ENCODE measurements around the gene SELENOV.
A peak's percentile ranks its signal among the peaks of the same experiment; 100 is the strongest.

Gene SELENOV

DNA sequence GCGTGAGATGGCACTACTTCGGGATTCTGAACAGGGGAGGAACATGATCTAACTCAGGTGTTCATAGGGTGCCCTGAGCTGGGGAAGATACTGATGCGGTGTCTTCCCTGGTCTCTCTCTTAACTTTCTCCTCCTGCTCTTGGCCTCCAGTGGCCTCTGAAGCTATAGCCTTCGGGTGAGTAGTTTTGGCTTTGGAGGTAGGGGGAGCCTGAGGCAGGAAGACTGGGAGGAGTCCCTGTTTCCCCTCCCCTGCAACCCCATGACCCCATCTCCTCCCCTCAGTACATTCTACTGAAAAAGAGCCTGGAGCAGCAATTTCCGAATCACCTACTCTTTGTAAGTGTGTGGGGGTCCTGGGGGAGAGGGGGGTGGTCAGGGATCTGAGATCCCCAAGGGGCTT, 3.5 kb downstream of the SELENOV start:
- ChIA-PET CTCF (no interaction called here), POLR2A (interaction anchor here (0.6 to 1.6 kb wide), 4 partner anchors 9 to 28 kb away, joined by 3 to 5 read pairs (median 4); partner anchors contain the start of genes DLL3 and EID2B)
- no peak for TF ChIP-seq SUZ12 (IDR thresholded peaks at IDR 0.05)
- TF ChIP-seq BHLHE40 (IDR thresholded peaks at IDR 0.05; ENCODE audit: borderline replicate concordance), result no peak
- TF ChIP-seq FOXK2 (IDR thresholded peaks at IDR 0.05), result no peak
- TF ChIP-seq TARDBP (IDR thresholded peaks at IDR 0.05), result no peak
- TF ChIP-seq ARNT (IDR thresholded peaks at IDR 0.05), result no peak
- no peak for TF ChIP-seq SP1 (IDR thresholded peaks at IDR 0.05)
- no peak for TF ChIP-seq CTBP1 (IDR thresholded peaks at IDR 0.05; ENCODE audit: borderline replicate concordance)
- no peak for TF ChIP-seq FOXA1 (IDR thresholded peaks at IDR 0.05)
- TF ChIP-seq ELF4 (IDR thresholded peaks at IDR 0.05), result no peak
- TF ChIP-seq ZNF384 (IDR thresholded peaks at IDR 0.05), result no peak
- no peak for TF ChIP-seq LEF1 (IDR thresholded peaks at IDR 0.05; ENCODE audit: borderline replicate concordance)
- no peak for TF ChIP-seq FOXM1 (IDR thresholded peaks at IDR 0.05; ENCODE audit: borderline replicate concordance)
- no peak for TF ChIP-seq L3MBTL2 (conservative IDR thresholded peaks at IDR 0.05)
- no peak for TF ChIP-seq HDGF (IDR thresholded peaks at IDR 0.05; ENCODE audit: borderline replicate concordance)
- TF ChIP-seq, protein P1, sequence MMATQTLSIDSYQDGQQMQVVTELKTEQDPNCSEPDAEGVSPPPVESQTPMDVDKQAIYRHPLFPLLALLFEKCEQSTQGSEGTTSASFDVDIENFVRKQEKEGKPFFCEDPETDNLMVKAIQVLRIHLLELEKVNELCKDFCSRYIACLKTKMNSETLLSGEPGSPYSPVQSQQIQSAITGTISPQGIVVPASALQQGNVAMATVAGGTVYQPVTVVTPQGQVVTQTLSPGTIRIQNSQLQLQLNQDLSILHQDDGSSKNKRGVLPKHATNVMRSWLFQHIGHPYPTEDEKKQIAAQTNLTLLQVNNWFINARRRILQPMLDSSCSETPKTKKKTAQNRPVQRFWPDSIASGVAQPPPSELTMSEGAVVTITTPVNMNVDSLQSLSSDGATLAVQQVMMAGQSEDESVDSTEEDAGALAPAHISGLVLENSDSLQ (IDR thresholded peaks at IDR 0.05), result no peak
- DNase-seq (ENCODE audit: extremely low spot score), result no peak

DNA sequence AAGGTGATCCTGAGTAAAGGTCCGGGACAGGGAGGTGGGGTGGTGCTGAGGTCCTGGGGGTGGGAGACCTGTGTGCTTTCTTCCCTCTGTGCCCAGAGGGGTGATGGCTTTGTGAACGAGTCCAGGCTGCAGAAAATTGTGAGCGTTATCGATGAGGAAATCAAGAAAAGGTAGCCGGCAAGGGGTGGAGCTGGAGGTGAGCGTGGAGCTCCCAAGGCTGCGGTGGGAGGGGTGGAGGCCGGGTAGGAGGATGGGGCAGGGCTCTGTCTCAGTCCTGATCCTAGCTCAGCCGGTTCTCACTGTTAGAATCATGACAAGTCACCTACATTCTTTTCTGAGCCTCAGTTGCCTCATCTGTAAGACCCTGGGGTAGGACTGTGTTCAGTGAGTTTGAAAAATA, 4.0 kb downstream of the SELENOV start:
- ChIA-PET CTCF (no interaction called here), POLR2A (interaction anchor here (0.6 to 1.6 kb wide), 4 partner anchors 10 to 27 kb away, joined by 3 to 5 read pairs (median 4); partner anchors contain the start of genes DLL3 and EID2B)
- no peak for DNase-seq (ENCODE audit: extremely low spot score)
- no peak for TF ChIP-seq ZNF384 (IDR thresholded peaks at IDR 0.05)
- no peak for TF ChIP-seq SUZ12 (IDR thresholded peaks at IDR 0.05)
- no peak for TF ChIP-seq SP1 (IDR thresholded peaks at IDR 0.05)

GRCh38 chr19:39520541-39521484, 5.9 kb downstream of the SELENOV start:
- CTCF ChIA-PET, result interaction anchor here (0.6 kb wide), 1 partner anchor 128 kb away, joined by 4 read pairs; no protein-coding TSS in a partner anchor
- POLR2A ChIA-PET, result interaction anchor here (0.9 to 1.2 kb wide), 3 partner anchors 9 to 23 kb away, joined by 3 to 5 read pairs (median 4); partner anchors contain the start of genes DLL3 and EID2B
- no peak for DNase-seq (ENCODE audit: extremely low spot score)
- peak; percentile 49 for TF ChIP-seq ZNF384 (IDR thresholded peaks at IDR 0.05)
- no peak for TF ChIP-seq FOXA1 (IDR thresholded peaks at IDR 0.05)

DNA sequence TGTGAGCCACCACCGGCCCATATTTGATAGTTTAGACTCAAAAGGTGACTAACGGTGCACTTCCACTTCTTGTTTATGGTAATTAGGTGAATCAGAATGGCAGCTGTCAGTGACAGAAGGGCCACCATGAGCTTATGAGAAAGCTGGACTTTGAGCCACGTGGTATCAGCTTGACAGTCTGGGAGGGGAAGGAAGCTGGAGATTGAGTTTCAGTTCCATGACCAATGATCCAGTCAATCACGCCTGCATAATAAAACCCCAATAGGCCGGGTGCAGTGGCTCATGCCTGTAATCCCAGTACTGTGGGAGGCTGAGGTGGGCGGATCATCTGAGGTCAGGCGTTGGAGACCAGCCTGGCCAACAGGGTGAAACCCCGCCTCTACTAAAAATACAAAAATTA, 9.6 kb downstream of the SELENOV start:
- ChIA-PET POLR2A (no interaction called here), CTCF (interaction anchor here (0.7 kb wide), 1 partner anchor 89 kb away, joined by 3 read pairs; the partner anchor contains the start of gene RPS16)
- no peak for DNase-seq (ENCODE audit: extremely low spot score)
- TF ChIP-seq, protein P1 (IDR thresholded peaks at IDR 0.05), result peak; percentile 48; the same call in 1 of the 2 replicates
- TF ChIP-seq LEF1 (IDR thresholded peaks at IDR 0.05; ENCODE audit: borderline replicate concordance), result no peak
- TF ChIP-seq SP1 (IDR thresholded peaks at IDR 0.05), result no peak

GRCh38 chr19:39525205-39525604, 10.3 kb downstream of the SELENOV start:
- no peak for TF ChIP-seq LEF1 (IDR thresholded peaks at IDR 0.05; ENCODE audit: borderline replicate concordance)
- TF ChIP-seq, protein P1 (IDR thresholded peaks at IDR 0.05), result no peak
- no peak for TF ChIP-seq HDGF (IDR thresholded peaks at IDR 0.05; ENCODE audit: borderline replicate concordance)
- TF ChIP-seq BHLHE40 (IDR thresholded peaks at IDR 0.05; ENCODE audit: borderline replicate concordance), result no peak
- no peak for TF ChIP-seq FOXA1 (IDR thresholded peaks at IDR 0.05)
- TF ChIP-seq ARNT (IDR thresholded peaks at IDR 0.05), result no peak
- TF ChIP-seq CTBP1 (IDR thresholded peaks at IDR 0.05; ENCODE audit: borderline replicate concordance), result no peak
- no peak for TF ChIP-seq SP1 (IDR thresholded peaks at IDR 0.05)
- TF ChIP-seq L3MBTL2 (conservative IDR thresholded peaks at IDR 0.05), result no peak
- TF ChIP-seq SUZ12 (IDR thresholded peaks at IDR 0.05), result no peak
- TF ChIP-seq FOXM1 (IDR thresholded peaks at IDR 0.05; ENCODE audit: borderline replicate concordance), result no peak
- no peak for TF ChIP-seq ZNF384 (IDR thresholded peaks at IDR 0.05)
- no peak for TF ChIP-seq TARDBP (IDR thresholded peaks at IDR 0.05)
- no peak for TF ChIP-seq FOXK2 (IDR thresholded peaks at IDR 0.05)
- no peak for TF ChIP-seq ELF4 (IDR thresholded peaks at IDR 0.05)
- no peak for DNase-seq (ENCODE audit: extremely low spot score)
- ChIA-PET POLR2A (interaction anchor here (1.4 kb wide), 1 partner anchor 89 kb away, joined by 5 read pairs; the partner anchor contains the start of gene RPS16), CTCF (interaction anchor here (0.6 to 0.9 kb wide), 2 partner anchors 16 to 27 kb away, joined by 3 read pairs; no protein-coding TSS in a partner anchor)

DNA sequence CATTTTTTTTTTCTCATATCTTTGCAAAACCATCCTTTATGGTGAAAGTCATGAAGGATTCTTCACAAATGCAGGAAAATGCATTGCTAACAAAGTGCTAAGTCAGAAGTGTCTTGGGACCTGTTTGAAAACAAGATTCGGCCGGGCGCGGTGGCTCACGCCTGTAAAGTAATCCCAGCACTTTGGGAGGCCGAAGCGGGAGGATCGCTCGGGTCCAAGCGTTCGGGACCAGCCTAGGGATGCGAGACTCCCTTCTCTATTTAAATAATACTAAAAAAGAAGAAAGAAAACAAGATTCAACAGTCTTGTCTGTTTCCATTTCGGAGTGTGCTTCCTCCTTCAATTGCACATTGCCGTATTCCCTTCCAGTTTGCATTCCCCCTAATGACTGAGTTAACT, 16.9 kb downstream of the SELENOV start:
- ChIA-PET CTCF (interaction anchor here (0.6 to 1.4 kb wide), 5 partner anchors 24 to 96 kb away, joined by 3 to 9 read pairs (median 6); partner anchors contain the start of gene RPS16), POLR2A (interaction anchor here (1.1 to 3.5 kb wide), 9 partner anchors 13 to 314 kb away, joined by 3 to 25 read pairs (median 8); partner anchors contain the start of genes FBL, RPS16 and TIMM50)
- no peak for DNase-seq (ENCODE audit: extremely low spot score)
- TF ChIP-seq FOXK2 (IDR thresholded peaks at IDR 0.05) (no peak), BHLHE40 (IDR thresholded peaks at IDR 0.05; ENCODE audit: borderline replicate concordance) (no peak), SP1 (IDR thresholded peaks at IDR 0.05) (no peak), L3MBTL2 (conservative IDR thresholded peaks at IDR 0.05) (no peak), FOXM1 (IDR thresholded peaks at IDR 0.05; ENCODE audit: borderline replicate concordance) (no peak), TARDBP (IDR thresholded peaks at IDR 0.05) (no peak), ZNF384 (IDR thresholded peaks at IDR 0.05) (no peak), SUZ12 (IDR thresholded peaks at IDR 0.05) (no peak), LEF1 (IDR thresholded peaks at IDR 0.05; ENCODE audit: borderline replicate concordance) (no peak), ELF4 (IDR thresholded peaks at IDR 0.05) (no peak), HDGF (IDR thresholded peaks at IDR 0.05; ENCODE audit: borderline replicate concordance) (no peak), FOXA1 (IDR thresholded peaks at IDR 0.05) (no peak), ARNT (IDR thresholded peaks at IDR 0.05) (no peak), NFRKB (IDR thresholded peaks at IDR 0.05) (no peak), CTBP1 (IDR thresholded peaks at IDR 0.05; ENCODE audit: borderline replicate concordance) (no peak)
- TF ChIP-seq, protein P1 (IDR thresholded peaks at IDR 0.05), result no peak
